GM23338 (cell line): ENCODE results near the gene FAM193B. TPM values are rescaled to one million over a fixed set of nuclear protein-coding genes. Genes with fewer than 3 reads are reported as not detected.
A peak's percentile ranks its signal among the peaks of the same experiment; 100 is the strongest.

Experiments
- ATAC-seq: fragments of 200-7000 bp; cut with Tn5 transposase; 3 replicates; pipeline ENCODE4 v1.9.1; 2020
- DNase-seq: peaks from one replicate; pipeline ENCODE4 v3.0.0-alpha.2; 2015; ENCODE audit warnings: low spot score
- H2AFZ ChIP-seq: fragments of 200-600 bp; sonication (generic); 2 replicates; pipeline ENCODE4 v1.8.0; 2016; ENCODE audit warnings: antibody characterized with exemption, mild to moderate bottlenecking, moderate library complexity
- H3F3A ChIP-seq: fragments of 200-600 bp; sonication (generic); replicated peaks from 2 replicates; pipeline ENCODE4 v1.8.0; 2017; ENCODE audit warnings: antibody characterized with exemption, mixed run types, low read depth
- H3K27ac ChIP-seq: fragments of 200-600 bp; sonication (generic); 2 replicates; pipeline ENCODE4 v1.6.1; 2016; ENCODE audit warnings: low read depth
- H3K27me3 ChIP-seq: fragments of 200-600 bp; sonication (generic); 2 replicates; pipeline ENCODE4 v1.8.0; 2016; ENCODE audit warnings: mild to moderate bottlenecking, mixed run types, moderate library complexity; ENCODE audit not compliant: insufficient read depth
- H3K36me3 ChIP-seq: fragments of 200-600 bp; sonication (generic); 2 replicates; pipeline ENCODE4 v1.8.0; 2016; ENCODE audit warnings: mild to moderate bottlenecking; ENCODE audit not compliant: insufficient read depth
- H3K4me1 ChIP-seq: fragments of 200-600 bp; sonication (generic); 2 replicates; pipeline ENCODE4 v1.8.0; 2016; ENCODE audit warnings: mild to moderate bottlenecking, moderate library complexity; ENCODE audit not compliant: insufficient read depth
- H3K4me2 ChIP-seq: fragments of 200-600 bp; sonication (generic); 2 replicates; pipeline ENCODE4 v1.7.1; 2017; ENCODE audit warnings: mixed run types
- H3K4me3 ChIP-seq: fragments of 200-600 bp; sonication (generic); 2 replicates; pipeline ENCODE4 v1.6.1; 2016; ENCODE audit warnings: mixed run types
- H3K79me2 ChIP-seq: fragments of 200-600 bp; sonication (generic); replicated peaks from 2 replicates; pipeline ENCODE4 v1.8.0; 2017; ENCODE audit warnings: mild to moderate bottlenecking; ENCODE audit not compliant: insufficient read depth
- H3K9me2 ChIP-seq: fragments of 200-600 bp; sonication (generic); 2 replicates; pipeline ENCODE4 v1.8.0; 2017; ENCODE audit not compliant: insufficient read depth
- H4K20me1 ChIP-seq: fragments of 200-600 bp; sonication (generic); replicated peaks from 2 replicates; pipeline ENCODE4 v1.8.0; 2017; ENCODE audit warnings: mild to moderate bottlenecking; ENCODE audit not compliant: insufficient read depth
- H3K27ac Mint-ChIP-seq: 2 replicates; pipeline ENCODE4 v1.8.0; 2020; ENCODE audit warnings: inconsistent platforms, mild to moderate bottlenecking, moderate library complexity, mixed read lengths
- H3K27me3 Mint-ChIP-seq: 3 replicates; pipeline ENCODE4 v1.8.0; 2022; ENCODE audit warnings: low read depth, mild to moderate bottlenecking, moderate library complexity, mixed read lengths, inconsistent platforms; ENCODE audit not compliant: insufficient read depth, poor library complexity
- H3K36me3 Mint-ChIP-seq: 3 replicates; pipeline ENCODE4 v1.8.0; 2021; ENCODE audit warnings: low read depth, mild to moderate bottlenecking, inconsistent platforms, moderate library complexity, mixed read lengths
- H3K4me1 Mint-ChIP-seq: 3 replicates; pipeline ENCODE4 v1.8.0; 2020; ENCODE audit warnings: mild to moderate bottlenecking, inconsistent platforms, mixed read lengths
- H3K4me3 Mint-ChIP-seq: 3 replicates; pipeline ENCODE4 v1.8.0; 2021; ENCODE audit warnings: moderate library complexity, mild to moderate bottlenecking, inconsistent platforms, mixed read lengths
- H3K9me3 Mint-ChIP-seq: 3 replicates; pipeline ENCODE4 v1.8.0; 2020; ENCODE audit warnings: moderate library complexity, mild to moderate bottlenecking, inconsistent platforms, mixed read lengths
- CREB1 ChIP-seq: fragments of 250-450 bp; sonication (Bioruptor Pico); IDR thresholded peaks from 2 replicates; pipeline ENCODE4 v1.5.0; 2020; ENCODE audit warnings: low read depth, mild to moderate bottlenecking, moderate library complexity
- EZH2 ChIP-seq: fragments of 200-600 bp; sonication (generic); IDR thresholded peaks from one replicate; pipeline ENCODE4 v1.8.0; 2017; ENCODE audit warnings: antibody characterized with exemption, mild to moderate bottlenecking, low read depth; ENCODE audit not compliant: unreplicated experiment
- EZH2phosphoT487 ChIP-seq: fragments of 200-600 bp; sonication (generic); IDR thresholded peaks from one replicate; pipeline ENCODE4 v1.8.1; 2018; ENCODE audit warnings: antibody characterized with exemption; ENCODE audit not compliant: unreplicated experiment
- JUNB ChIP-seq: IDR thresholded peaks from one replicate; pipeline ENCODE4 v1.6.1; 2016; ENCODE audit warnings: antibody characterized with exemption; ENCODE audit not compliant: unreplicated experiment
- POLR2AphosphoS5 ChIP-seq: IDR thresholded peaks from 2 replicates; pipeline ENCODE4 v1.6.1; 2016; ENCODE audit warnings: antibody characterized with exemption, low read depth
- REST ChIP-seq: IDR thresholded peaks from one replicate; pipeline ENCODE4 v1.6.1; 2018; ENCODE audit warnings: antibody characterized with exemption; ENCODE audit not compliant: unreplicated experiment
- STAT1 ChIP-seq: IDR thresholded peaks from one replicate; pipeline ENCODE4 v1.6.1; 2016; ENCODE audit warnings: antibody characterized with exemption; ENCODE audit not compliant: unreplicated experiment
- ZNF114 ChIP-seq: fragments of 250-450 bp; sonication (Bioruptor Pico); IDR thresholded peaks from 2 replicates; pipeline ENCODE4 v1.5.0; 2020; ENCODE audit warnings: mild to moderate bottlenecking, moderate library complexity
- ZNF331 ChIP-seq: fragments of 250-450 bp; sonication (Bioruptor Pico); IDR thresholded peaks from 2 replicates; pipeline ENCODE4 v1.5.0; 2020; ENCODE audit warnings: low read depth, mild to moderate bottlenecking, moderate library complexity
- polyA plus RNA-seq: library from polyadenylated mRNA; unstranded; fragments of >200 nt; fragmentation: Nextera tagmentation; extraction: Ambion mirVana; gene quantifications from 2 replicates; pipeline ENCODE4 v1.2.1, GENCODE V29; 2016
- total RNA-seq: library from RNA; depleted of rRNA; stranded (reverse); fragments of >200 nt; shearing (Covaris generic); gene quantifications from 2 replicates; pipeline ENCODE4 v1.2.3, GENCODE V29; 2014
- TF ChIP-seq, protein P1 (sequence below): IDR thresholded peaks from 2 replicates; pipeline ENCODE4 v1.6.1; 2016; ENCODE audit warnings: antibody characterized with exemption
- TF ChIP-seq, protein P2 (sequence below): fragments of 250-450 bp; sonication (Bioruptor Pico); IDR thresholded peaks from 2 replicates; pipeline ENCODE4 v1.5.0; 2020; ENCODE audit warnings: mild to moderate bottlenecking, moderate library complexity
- TF ChIP-seq, protein P3 (sequence below), 2 experiments: fragments of 200-600 bp in 1 of 2; sonication (generic) in 1 of 2; conservative IDR thresholded peaks; 2 replicates each; pipeline versions ENCODE4 v1.5.1 to v1.6.1; 2016 to 2017; ENCODE audit warnings: antibody characterized with exemption in 2 of 2, low read depth in 2 of 2, mild to moderate bottlenecking in 2 of 2, moderate library complexity in 1 of 2

The FAM193B gene
- total and polyA plus RNA-seq, 2 experiments from 2014 or later, result 44.4 to 58.6 TPM

DNA sequence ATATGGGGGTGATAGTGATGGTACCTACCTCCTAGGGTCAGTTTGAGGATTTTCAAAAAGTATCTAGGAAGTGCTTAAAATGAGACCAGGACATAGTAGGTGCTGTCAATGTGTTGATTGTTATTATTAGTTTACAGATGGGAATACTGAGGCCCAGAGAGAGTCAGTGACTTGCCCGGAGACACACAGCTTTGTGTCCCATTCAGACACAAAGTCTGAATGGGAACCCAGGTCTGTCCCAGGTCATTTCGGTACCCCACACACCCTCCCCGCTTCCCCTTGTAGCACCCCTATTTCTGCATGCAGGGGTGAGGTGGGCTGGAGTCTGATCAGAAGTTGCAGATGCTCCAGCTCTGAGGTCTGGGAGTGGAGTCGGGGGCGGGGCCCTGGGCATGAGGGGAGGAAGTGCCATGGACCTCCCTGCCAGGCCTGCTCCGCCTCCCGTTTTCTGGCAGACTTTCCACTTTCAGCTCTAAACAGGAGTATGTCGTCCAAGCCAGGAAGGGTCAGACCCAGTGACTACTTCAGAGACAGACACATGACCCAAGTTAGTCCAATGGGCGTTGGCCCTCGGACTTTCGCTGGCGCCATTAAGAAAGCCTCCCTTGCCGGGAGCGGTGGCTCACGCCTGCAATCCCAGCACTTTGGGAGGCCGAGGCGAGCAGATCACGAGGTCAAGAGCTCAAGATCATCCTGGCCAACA lies 77.7 kb downstream of the FAM193B start:
- Histone ChIP-seq H3K4me3 (no peak overlapping the region), H3K27me3 (no peaks in the 10 kb centered on the region), H3K4me2 (no peak overlapping the region), H3F3A (peaks cover 19% of the 10 kb centered on the region), H4K20me1 (peaks cover 7% of the 10 kb centered on the region), H2AFZ (no peak overlapping the region), H3K27ac (no peak overlapping the region), H3K79me2 (peaks cover 12% of the 10 kb centered on the region), H3K9me2 (no peaks in the 10 kb centered on the region), H3K36me3 (0 out of 2 replicates have a peak, but pooled peaks cover 2% of the 10 kb centered on the region), H3K4me1 (peaks cover 27% of the 10 kb centered on the region)
- peaks cover 26% of the 10 kb centered on the region for H3K27me3 Mint-ChIP-seq
- no peak overlapping the region for H3K27ac Mint-ChIP-seq
- TF ChIP-seq CREB1 (CRISPR knock-in tag) (no peak), EZH2phosphoT487 (no peak), REST (no peak), ZNF114 (no peak), STAT1 (no peak), JUNB (no peak), ZNF331 (CRISPR knock-in tag) (no peak), POLR2AphosphoS5 (no peak), EZH2 (no peak)
- TF ChIP-seq, protein P1, sequence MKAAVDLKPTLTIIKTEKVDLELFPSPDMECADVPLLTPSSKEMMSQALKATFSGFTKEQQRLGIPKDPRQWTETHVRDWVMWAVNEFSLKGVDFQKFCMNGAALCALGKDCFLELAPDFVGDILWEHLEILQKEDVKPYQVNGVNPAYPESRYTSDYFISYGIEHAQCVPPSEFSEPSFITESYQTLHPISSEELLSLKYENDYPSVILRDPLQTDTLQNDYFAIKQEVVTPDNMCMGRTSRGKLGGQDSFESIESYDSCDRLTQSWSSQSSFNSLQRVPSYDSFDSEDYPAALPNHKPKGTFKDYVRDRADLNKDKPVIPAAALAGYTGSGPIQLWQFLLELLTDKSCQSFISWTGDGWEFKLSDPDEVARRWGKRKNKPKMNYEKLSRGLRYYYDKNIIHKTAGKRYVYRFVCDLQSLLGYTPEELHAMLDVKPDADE, result no peak
- TF ChIP-seq, protein P2, sequence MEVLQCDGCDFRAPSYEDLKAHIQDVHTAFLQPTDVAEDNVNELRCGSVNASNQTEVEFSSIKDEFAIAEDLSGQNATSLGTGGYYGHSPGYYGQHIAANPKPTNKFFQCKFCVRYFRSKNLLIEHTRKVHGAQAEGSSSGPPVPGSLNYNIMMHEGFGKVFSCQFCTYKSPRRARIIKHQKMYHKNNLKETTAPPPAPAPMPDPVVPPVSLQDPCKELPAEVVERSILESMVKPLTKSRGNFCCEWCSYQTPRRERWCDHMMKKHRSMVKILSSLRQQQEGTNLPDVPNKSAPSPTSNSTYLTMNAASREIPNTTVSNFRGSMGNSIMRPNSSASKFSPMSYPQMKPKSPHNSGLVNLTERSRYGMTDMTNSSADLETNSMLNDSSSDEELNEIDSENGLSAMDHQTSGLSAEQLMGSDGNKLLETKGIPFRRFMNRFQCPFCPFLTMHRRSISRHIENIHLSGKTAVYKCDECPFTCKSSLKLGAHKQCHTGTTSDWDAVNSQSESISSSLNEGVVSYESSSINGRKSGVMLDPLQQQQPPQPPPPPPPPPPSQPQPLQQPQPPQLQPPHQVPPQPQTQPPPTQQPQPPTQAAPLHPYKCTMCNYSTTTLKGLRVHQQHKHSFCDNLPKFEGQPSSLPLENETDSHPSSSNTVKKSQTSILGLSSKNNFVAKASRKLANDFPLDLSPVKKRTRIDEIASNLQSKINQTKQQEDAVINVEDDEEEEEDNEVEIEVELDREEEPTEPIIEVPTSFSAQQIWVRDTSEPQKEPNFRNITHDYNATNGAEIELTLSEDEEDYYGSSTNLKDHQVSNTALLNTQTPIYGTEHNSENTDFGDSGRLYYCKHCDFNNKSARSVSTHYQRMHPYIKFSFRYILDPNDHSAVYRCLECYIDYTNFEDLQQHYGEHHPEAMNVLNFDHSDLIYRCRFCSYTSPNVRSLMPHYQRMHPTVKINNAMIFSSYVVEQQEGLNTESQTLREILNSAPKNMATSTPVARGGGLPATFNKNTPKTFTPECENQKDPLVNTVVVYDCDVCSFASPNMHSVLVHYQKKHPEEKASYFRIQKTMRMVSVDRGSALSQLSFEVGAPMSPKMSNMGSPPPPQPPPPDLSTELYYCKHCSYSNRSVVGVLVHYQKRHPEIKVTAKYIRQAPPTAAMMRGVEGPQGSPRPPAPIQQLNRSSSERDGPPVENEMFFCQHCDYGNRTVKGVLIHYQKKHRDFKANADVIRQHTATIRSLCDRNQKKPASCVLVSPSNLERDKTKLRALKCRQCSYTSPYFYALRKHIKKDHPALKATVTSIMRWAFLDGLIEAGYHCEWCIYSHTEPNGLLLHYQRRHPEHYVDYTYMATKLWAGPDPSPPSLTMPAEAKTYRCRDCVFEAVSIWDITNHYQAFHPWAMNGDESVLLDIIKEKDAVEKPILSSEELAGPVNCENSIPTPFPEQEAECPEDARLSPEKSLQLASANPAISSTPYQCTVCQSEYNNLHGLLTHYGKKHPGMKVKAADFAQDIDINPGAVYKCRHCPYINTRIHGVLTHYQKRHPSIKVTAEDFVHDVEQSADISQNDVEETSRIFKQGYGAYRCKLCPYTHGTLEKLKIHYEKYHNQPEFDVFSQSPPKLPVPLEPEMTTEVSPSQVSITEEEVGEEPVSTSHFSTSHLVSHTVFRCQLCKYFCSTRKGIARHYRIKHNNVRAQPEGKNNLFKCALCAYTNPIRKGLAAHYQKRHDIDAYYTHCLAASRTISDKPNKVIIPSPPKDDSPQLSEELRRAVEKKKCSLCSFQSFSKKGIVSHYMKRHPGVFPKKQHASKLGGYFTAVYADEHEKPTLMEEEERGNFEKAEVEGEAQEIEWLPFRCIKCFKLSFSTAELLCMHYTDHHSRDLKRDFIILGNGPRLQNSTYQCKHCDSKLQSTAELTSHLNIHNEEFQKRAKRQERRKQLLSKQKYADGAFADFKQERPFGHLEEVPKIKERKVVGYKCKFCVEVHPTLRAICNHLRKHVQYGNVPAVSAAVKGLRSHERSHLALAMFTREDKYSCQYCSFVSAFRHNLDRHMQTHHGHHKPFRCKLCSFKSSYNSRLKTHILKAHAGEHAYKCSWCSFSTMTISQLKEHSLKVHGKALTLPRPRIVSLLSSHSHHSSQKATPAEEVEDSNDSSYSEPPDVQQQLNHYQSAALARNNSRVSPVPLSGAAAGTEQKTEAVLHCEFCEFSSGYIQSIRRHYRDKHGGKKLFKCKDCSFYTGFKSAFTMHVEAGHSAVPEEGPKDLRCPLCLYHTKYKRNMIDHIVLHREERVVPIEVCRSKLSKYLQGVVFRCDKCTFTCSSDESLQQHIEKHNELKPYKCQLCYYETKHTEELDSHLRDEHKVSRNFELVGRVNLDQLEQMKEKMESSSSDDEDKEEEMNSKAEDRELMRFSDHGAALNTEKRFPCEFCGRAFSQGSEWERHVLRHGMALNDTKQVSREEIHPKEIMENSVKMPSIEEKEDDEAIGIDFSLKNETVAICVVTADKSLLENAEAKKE (CRISPR knock-in tag), result no peak
- TF ChIP-seq, protein P3, sequence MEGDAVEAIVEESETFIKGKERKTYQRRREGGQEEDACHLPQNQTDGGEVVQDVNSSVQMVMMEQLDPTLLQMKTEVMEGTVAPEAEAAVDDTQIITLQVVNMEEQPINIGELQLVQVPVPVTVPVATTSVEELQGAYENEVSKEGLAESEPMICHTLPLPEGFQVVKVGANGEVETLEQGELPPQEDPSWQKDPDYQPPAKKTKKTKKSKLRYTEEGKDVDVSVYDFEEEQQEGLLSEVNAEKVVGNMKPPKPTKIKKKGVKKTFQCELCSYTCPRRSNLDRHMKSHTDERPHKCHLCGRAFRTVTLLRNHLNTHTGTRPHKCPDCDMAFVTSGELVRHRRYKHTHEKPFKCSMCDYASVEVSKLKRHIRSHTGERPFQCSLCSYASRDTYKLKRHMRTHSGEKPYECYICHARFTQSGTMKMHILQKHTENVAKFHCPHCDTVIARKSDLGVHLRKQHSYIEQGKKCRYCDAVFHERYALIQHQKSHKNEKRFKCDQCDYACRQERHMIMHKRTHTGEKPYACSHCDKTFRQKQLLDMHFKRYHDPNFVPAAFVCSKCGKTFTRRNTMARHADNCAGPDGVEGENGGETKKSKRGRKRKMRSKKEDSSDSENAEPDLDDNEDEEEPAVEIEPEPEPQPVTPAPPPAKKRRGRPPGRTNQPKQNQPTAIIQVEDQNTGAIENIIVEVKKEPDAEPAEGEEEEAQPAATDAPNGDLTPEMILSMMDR (conservative IDR thresholded peaks at IDR 0.05; ENCODE audit: low read depth in 2 of 2), result no peak
- H3K4me3 Mint-ChIP-seq, result no peak overlapping the region; the same call in 2 of the 3 replicates
- peaks cover 41% of the 10 kb centered on the region for H3K4me1 Mint-ChIP-seq
- no peaks in the 10 kb centered on the region for H3K9me3 Mint-ChIP-seq
- peaks cover 14% of the 10 kb centered on the region for H3K36me3 Mint-ChIP-seq
- DNase-seq, result peak; percentile 41
- no peak for ATAC-seq
